COLO829 (cell line): Measurements from ENCODE around the gene TSPAN15.
"Not testable (repeated sequence)": the region's sequence is repeated elsewhere in the genome, so short reads cannot be mapped to it uniquely, and the experiment has no call there.

ENCODE experiments used
- DNase-seq: peaks from one replicate; pipeline ENCODE4 v3.0.0; 2012; ENCODE audit warnings: low spot score

TSPAN15 gene

DNA sequence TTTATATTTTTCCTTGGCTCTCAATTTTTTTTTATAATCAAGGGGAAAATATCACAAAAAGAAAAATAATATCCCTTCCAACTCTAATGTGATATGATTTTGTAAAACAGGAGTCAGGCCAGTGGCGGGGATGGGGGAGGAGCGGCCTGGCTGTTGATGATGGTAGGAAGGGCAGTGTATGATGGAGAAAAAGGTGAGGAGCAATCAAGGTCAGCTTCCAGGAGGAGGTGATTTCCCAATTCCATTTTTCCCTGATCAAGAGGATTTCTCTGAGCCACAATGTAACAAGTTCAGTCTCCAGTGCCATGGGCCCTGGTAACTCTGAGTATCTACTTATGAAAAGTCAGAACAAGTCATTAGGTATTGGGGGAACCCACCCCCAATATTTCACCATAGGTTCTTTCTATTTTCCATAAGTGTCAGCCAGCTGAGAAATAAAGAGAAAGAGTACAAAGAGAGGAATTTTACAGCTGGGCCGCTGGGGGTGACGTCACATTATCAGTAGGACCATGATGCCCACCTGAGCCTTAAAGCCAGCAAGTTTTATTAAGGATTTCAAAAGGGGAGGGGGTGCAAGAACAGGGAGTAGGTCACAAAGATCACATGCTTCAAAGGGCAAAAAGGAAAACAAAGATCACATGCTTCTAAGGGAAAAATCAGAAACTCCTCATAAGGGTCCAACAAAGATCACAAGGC lies 37.0 kb downstream of the TSPAN15 start:
- DNase-seq = not testable (repeated sequence)

DNA sequence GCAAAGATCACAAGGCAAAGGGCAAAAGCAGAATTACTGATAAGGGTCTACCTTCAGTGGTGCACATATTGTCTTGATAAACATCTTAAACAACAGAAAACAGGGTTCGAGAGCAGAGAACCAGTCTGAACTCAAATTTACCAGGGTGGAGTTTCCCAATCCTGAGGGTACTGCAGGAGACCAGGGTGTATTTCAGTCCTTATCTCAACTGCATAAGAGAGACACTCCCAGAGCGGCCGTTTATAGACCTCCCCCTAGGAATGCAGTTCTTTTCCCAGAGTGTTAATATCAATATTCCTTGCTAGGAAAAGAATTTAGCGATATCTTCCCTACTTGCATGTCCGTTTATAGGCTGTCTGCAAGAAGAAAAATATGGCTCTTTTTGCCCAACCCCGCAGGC lies 37.6 kb downstream of the TSPAN15 start:
- DNase-seq = not testable (repeated sequence)

DNA sequence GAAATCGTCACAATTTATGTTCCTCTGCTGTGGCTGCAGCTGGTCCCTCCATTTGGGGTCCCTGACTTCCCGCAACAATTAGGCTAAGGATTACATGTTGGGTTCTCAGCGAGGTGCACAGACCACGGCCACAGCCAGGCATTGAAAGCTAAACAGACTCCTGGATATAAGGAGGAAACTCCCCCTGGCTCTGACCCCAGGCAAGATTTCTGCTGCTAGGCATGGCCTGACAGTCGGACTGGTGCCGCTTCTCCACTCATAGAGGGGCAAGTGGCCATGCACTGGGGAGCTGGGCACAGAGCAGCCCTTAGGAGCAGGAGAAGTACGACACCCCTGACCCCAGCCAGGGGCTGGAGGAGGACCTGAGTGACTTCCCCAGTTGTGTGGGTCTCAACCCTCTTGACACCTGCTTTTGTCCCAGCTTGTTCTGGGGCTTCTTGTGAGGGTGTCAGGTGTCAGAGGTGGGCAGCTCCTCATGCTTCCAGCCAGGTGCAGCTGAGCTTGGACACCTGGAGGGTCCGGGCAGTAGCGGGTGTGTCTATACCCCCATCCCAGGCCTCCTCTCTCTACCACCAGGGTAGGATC lies 38.3 kb downstream of the TSPAN15 start:
- no peak for DNase-seq

DNA sequence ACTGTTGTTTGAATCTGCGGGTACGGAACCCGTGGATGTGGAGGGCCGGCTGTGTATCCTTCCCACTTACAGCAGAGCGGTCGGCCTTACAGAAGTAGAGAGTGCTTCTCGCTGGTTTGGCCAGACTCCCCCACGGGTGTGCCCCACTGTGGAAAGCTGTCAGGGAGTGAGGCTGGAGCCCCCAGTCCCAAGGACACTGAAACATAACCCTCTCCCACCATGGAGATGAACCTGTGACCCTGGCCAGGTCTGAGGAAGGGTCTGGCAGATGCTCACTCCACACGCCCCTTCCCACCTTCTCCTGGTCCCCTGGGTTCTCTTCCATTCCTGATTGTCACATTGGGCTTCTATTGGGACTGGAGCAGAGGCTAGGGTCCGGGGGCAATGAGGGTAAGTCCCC lies 39.6 kb downstream of the TSPAN15 start:
- no peak for DNase-seq

DNA sequence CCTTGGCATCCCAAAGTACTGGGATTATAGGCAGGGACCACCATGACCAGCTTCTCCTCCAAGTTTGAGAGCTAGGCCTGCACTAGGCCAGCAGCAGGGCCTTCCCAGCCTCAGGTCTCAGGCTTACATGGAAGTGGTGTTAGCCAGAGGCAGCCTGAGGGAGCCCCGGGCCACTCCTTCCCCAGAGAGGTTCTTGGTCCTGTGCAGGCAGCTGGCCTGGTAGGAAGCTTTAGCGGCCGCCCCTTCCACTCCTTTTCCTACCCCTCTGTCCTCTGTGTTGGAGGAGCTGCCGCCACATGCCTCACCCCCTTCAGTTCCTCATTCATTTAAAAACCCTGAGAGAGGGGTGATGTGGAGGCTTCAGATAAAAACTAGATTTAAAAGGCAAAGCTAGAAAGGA lies 40.3 kb downstream of the TSPAN15 start:
- no peak for DNase-seq

DNA sequence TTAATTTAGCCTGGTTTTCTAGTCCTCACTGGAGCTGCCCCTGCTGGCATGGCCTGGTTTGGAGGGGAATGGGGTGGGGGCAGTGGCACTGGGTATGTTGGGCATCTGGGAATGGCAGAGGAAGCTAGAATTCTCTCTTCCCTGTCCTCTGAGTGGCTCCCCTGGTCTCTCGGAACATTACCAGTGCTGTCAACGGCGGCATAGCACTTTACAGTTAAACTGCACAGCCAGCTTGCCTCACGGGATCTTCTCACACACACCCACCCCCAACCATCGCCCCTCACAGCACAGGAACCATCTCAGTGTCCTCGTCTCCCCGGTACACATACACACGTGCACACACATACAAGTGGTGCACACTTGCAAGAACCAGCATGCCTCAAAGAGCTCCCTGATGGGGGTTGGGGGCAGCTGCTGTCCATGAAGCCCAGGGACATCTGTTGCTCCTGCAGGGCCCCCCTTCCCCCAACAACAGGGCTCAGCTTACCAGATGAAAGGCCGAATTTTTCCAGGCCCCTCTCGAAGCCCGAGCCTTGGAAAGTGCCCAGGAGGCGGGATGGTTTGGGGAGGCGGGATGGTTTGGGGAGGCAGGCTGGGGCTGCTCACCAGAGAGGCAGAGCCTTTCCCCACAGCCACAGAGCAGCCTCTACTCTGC lies 41.0 kb downstream of the TSPAN15 start:
- DNase-seq = no peak

DNA sequence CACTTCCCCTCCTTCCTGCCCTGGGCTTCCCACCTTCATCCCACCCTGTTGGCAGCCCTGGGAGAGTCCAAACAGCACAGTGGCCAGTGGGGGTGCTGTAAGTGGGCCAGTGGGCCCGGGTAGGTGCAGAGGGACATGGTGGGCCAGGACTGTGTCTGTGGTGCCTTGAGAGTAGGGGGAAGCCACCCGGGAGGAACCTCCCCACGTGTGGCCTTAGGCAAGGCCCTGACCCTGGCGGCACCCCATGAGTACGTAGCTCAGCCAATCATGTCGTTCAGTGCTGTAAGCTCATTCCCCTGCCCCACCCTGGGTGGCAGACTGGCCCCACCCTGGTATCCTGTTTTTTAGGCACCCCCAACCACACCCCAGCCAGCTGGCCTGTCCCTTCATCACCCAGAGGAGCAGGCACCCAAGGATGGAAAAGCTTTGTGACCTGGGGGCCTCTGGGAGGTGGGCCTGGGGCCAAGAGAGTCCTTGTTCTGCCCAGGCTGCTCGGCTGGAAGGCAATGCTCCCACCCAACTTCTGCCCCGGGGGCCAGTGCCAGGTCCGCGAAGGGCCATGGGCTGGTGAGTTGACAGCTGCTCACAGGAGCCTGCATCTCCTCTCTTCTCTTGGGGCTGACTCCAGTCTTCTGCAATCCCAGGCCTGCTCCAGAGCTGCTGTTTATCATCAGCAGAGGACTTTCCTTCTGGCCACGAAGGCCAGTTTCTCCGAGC lies 41.6 kb downstream of the TSPAN15 start:
- no peak for DNase-seq

DNA sequence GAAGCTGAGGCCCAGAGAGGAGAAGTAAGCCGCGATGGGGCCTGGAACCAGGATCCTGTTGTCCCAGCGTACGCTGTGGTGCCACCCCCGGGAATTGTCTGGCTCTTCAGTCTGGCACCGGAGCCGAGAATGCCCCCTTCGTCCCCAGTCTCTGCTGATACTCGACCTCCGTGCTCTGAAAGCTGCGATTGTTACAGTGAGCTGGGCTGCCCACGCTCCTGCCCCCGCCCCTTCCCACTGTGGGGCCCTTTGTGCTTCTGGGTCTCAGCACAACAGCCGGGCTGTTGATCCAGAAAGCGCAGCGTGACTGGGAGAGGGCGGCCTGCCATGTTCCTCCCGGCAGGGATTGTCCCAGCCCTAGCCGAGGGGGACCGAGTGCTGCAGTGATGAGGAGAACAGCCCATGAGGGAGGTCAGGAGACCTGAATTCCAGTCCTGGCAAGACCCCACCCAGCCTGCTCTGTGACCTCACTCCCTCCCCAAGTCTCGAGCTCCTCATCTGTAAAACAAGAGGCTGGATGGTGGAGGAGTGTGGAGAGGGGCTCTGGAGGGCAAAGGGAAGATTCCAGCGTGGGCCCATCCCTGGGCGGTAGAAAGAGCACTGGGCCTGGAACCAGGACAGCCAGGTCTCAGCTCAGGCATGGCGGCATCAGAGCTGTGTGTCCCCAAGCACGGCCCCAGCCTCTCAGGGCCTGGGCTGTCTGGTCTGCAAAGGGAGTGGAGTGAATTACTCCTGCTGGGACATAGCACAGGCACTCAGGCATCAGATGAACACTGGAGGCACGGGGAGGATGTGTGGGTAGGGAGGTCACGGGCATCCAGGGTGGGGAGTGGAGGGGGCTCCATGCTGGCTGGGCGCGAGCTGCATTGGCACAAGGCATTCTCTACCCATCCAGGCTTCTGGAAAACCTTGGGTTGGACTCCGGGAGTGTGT lies 43.6 kb downstream of the TSPAN15 start:
- peak; percentile 72 for DNase-seq

DNA sequence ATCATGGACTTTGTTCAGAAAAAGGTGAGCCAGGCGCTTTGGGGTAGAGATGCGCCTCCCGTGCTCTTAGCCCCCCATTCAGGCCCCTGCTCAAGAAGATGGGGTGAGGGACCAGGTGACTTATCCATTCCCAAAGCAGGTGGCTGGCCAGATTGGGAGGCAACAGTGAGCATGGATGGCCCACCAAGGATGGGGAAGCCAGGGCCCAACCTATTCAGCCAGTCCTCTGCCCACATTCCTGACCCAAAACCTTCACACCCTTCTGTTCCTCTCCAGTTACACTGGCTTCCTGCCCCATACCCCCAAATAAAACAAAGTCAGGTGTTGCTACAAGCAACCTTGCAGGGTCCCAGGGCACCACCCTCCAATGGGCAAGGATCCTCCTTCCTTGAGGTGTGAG lies 44.4 kb downstream of the TSPAN15 start:
- no peak for DNase-seq

DNA sequence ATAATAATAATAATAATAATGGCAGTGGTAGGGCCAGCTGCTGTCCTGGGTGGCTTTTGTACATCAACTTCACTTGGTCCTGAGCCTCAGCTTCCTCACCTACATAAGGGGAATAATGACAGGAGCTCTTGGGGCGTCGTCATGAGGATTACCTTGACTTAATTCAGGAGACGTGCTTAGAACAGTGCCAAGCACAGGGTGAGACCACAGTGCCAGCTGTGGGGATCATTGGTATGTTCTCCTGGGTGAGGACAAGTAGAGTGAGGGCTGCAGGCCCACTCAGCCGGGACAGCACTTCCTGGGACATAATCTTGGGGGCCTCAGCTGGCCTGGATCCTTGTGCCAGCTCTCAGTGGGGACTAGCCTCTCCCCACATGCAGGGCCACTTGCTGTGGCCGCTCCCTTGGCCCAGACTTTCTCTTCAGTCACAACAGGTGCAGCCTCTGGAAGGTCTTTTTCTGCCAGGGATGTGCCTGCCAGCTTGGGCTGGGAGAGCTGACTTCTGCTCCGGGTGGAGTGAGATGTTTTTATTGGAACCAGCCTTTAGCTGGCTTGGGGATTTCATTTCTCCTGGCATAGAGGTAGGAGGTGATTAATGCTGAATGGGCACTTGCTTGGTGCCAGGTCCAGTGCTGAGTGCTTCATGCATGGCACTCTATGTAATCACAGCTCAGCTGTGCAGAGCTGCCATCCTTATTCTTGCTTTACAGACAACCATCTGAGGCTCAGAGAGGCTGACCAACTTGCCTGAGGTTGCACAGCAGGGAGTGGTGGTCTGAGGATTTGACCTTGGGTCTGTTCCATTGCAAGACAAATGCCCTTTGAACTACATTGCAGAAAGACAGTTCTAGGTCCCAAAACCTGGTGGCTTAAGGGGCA lies 45.3 kb downstream of the TSPAN15 start:
- no peak for DNase-seq

DNA sequence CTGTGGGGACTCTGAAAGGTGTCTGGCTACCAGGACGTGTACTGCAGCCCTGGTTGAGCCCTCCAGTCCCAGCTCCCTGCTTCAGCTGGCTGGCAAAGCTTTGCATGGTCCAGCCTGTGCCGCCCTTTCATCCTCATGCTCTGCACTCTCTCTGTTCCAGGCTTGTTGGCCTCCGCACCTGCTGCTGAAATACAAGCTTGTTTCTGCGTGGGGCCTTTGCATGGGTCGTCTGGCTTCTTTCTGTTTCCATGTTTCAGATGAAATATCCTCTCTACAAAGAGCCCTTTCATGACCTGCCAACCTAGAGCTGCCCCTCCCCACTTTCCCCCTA lies 45.9 kb downstream of the TSPAN15 start:
- DNase-seq = no peak

DNA sequence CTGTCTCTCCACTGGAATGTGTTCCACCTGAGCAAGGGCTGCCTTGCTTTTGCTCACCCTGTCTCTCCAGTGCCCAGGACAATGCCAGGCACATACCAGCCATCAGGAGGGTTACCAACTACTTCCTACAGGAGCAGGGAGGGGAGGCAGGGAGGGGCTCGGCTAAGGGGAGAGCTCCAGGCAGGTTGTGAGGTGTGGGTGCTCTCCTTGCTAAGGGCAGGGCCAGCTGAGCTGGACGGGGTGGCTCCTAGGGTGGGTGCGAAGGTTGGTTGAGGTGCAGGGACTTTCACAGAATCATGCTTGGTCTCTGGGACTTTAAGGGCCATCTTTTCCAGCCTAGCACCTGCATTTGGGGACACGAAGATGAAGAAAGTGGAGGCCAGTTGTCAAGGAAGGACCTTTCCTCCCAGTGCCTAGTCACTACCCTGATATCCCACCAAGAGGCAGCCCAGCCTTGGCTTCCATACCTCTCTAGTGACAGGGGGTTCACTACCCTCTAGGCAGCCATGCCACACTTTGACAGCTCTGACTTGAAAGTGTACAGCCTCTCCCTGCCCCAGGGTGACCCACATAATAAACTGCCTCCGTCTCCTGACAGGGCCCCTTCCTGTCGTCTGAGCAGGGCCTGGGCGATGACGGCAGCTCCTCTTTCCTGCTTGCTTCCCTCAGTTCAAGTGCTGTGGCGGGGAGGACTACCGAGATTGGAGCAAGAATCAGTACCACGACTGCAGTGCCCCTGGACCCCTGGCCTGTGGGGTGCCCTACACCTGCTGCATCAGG lies 46.5 kb downstream of the TSPAN15 start:
- no peak for DNase-seq

DNA sequence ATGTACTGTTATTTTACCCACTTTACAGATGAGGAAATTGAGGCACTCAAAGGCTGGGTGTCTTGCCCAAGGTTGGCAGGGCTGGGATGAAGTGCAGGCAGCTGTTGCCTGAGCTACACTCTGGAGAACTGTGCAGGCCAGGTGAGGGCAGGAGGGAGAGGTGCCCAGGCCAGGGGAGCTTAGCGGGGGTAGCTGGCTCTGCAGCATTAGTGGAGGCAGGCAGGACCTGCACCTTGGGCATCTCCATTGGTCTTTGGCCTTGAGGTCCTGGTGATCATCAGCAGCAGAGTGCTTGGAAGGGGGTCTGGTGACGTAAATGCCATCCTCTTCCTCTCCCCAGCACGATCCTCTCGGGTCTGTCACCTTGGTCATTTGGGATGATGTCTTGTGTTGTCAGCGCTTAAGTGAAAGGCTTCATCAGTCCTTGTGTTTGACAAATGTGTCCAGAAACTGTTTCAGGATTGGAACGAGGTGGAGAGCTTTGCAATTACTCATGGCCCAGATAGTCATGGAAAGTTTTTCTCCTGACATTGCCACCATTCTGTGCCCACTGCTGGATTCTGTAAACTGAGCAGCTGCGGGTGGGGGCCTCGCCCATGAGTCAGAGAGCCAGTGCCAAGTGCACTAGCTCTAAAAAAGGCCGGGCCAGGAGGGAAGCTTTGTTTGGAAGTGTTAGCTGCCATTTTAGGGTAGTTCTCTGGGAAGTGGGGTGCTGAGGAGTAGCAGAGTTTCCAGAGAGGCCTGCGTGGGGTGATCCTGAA lies 47.6 kb downstream of the TSPAN15 start:
- DNase-seq = no peak

DNA sequence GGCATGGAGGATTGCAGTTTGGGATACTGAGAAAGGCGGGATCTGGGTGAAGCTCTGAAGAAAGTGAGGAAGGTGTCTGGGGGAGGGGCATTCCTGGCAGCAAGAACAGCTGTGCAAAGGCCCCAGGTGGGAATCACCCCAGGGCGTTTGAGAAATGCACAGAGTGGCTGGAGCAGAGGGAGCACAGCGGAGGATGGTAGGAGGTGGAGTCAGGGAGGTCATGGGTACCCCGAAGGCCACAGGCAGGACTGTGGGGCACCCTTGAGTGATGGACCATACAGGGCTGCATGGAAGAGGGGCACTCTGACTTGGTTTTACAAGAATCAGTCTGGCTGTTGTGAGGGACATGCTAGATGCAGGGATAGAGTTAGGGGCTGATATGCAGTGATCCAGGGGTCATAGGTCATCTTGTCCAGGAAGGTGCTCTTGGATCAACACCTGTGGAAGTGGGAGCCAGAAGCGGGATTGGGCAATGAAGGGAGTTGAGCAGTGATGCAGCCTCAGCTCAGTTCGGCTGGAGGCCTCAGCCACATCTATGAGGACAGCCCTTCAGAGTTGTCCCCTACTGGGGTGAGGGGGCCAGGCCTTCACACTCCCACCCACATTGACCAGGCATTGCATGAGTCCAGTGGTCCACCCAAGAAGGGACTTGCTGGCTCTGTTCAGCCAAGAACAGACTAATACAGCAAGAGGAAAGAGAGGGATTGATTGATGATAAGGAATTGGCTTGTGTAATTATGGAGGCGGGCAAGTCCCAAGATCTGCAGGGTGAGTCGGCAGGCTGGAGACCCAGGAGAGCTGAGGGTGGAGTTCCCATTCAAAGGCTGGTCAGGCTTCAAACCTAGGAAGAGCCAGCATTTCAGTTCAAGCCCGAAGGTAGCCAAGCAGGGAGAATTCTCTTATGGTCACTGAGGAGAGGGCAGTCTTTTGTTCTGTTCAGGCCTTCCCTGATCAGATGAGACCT lies 48.7 kb downstream of the TSPAN15 start:
- no peak for DNase-seq

DNA sequence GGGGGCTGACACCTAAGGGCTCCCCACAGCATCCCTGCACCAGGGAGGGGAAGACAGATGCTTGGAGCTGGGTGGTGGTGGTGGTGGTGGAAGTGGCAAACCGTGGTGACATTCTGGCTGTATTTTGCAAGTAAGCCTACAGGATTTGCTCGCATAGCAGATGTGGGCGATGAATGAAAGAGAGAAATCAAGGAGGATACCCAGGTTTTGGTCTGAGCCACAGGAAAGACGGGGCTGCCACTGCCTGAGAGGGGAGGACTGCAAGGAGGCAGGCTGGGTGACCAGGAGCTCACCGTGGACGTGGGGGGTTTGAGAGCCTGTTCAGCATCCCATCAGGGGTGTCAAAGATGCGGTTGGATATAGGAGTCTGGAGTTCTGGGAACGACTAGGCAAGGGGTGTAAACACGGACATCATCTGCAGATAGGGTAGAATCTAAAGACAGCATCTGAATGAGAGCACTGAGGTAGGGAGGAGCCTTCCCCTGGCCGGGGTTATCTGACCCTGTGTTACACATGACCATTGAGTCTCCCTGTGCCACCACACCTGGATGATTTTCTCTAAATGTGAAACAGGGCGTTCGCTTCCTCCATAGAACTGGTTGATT lies 49.7 kb downstream of the TSPAN15 start:
- DNase-seq = no peak

DNA sequence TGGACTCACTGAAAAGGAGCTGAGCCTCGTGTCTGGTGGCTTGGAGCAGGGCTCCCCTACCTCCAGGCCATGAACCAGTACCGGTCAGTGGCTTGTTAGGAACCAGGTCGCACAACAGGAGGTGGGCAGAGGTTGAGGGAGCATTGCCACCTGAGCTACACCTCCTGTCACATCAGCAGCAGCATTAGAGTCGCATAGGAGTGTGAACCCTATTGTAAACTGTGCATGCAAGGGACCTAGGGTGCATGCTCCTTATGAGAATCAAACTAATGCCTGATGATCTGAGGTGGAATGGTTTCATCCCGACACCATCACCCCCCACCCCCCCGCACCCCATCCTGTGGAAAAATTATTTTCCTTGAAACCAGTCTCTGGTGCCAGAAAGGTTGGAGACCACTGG lies 50.4 kb downstream of the TSPAN15 start:
- no peak for DNase-seq

DNA sequence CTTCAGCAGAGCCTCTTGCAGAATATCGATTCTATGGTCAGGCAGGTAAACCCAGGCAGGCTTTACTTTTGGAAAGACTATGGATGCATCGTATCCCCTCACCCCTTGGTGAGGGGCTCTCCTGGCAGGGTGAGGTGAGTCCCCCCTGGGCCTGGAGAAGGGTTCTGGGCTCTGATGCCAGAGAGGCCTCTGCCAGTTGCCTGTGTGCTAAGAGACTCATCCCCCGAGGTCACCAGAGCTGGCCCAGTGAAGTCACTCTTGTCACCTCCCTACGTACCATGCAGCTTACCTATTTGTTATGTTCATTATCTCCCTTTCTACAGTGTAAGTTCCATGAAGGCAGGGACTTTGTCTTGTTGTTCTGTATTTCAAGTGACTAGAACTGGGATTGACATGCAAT lies 51.3 kb downstream of the TSPAN15 start:
- no peak for DNase-seq
